ENCODE measurements around the gene ZFP91.

DNA sequence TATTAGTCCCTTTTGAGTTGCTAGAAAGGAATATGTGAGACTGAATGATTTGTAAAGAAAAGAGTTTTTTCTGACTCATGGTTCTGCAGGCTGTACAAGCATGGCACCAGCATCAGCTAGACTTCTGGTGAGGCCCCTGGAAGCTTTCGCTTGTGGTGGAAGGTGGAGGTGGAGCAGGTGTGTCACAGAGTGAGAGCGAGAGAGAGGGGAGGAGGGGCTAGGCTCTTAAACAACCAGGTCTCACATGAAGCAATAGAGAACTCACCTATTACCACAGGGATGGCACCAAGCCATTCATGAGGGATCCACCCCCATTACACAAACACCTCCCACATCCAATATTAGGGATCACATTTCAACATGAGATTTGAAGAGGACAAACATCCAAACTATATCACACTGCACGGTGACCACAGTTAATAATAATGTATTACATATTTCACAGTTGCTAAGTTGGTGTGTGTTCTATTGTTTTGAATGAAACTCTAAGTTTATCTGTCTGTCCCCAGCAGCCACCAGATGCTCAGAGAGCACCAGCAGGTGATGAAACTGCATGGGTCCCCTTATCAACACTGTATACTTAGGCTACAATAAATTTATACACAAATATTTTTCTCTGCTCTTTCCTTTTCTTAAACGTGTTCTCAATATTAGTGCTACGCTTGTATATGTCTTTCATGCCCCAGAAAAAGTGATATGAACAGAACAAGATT, 14.1 kb downstream of the ZFP91 start:
- TF ChIP-seq EP300 (IDR thresholded peaks at IDR 0.05): no peak
- TF ChIP-seq, protein P1, sequence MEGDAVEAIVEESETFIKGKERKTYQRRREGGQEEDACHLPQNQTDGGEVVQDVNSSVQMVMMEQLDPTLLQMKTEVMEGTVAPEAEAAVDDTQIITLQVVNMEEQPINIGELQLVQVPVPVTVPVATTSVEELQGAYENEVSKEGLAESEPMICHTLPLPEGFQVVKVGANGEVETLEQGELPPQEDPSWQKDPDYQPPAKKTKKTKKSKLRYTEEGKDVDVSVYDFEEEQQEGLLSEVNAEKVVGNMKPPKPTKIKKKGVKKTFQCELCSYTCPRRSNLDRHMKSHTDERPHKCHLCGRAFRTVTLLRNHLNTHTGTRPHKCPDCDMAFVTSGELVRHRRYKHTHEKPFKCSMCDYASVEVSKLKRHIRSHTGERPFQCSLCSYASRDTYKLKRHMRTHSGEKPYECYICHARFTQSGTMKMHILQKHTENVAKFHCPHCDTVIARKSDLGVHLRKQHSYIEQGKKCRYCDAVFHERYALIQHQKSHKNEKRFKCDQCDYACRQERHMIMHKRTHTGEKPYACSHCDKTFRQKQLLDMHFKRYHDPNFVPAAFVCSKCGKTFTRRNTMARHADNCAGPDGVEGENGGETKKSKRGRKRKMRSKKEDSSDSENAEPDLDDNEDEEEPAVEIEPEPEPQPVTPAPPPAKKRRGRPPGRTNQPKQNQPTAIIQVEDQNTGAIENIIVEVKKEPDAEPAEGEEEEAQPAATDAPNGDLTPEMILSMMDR (IDR thresholded peaks at IDR 0.05): no peak

Data from tibial nerve (tissue), 4 donors.